Inflammatory macrophage (primary cell): ENCODE data around the gene MRPL47.

ENCODE experiments used
- DNase-seq, 2 donors: peaks; one replicate each; pipeline ENCODE4 v3.0.0-alpha.2; 2020 to 2022

The MRPL47 gene

DNA sequence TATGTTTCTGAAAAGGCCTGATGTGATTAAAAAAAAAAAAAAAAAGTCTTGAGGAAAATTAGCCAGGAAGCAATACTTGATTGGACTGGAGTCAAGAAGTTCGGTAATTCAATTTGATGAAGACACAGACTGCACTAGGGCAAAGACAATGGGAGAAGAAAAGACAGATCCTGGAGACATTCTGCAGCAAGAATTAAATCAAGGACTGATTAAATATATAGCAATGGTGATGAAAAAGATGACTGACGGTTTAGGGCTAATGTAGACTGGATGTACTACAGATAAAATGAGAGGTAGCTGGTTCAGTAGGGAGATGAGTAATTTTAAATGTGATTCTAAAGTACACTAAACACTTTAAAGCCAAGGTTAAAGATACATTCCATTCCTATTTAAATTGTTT is 13.8 kb downstream of the MRPL47 start:
- DNase-seq = no peak

GRCh38 chr3:179589143-179589542 is 15.3 kb downstream of the MRPL47 start:
- no peak for DNase-seq

DNA sequence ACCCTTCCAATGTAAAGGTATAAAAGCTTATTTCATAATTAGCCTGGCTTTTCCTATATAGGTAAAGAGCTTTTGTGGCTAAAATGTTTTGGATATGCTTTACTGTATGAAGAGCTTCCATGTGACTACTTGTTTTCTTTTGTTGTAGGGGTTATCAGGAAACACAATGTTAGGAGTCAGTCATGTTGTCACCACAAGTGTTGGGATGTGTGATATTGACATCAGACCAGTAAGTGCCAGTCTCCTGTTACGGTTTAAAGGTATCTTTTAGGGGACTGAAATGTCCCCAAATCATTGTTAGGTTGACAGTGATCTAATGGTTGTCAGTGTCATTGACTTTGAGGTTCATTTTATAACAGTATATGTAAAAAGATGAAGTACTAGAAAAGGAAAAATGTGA is 23.4 kb downstream of the MRPL47 start:
- DNase-seq = no peak

GRCh38 chr3:179565496-179565895 is 38.9 kb downstream of the MRPL47 start:
- no peak for DNase-seq

GRCh38 chr3:179563271-179563783 is 41.1 kb downstream of the MRPL47 start:
- peak; percentile 74 to 83 for DNase-seq

GRCh38 chr3:179562591-179563270 is 41.7 kb downstream of the MRPL47 start, which contains the start of gene ACTL6A:
TSS of gene ACTL6A (plus strand) at chr3:179562926. CDS start at chr3:179563093, 167 bp downstream.
- peak; percentile 99 to 100 for DNase-seq

GRCh38 chr3:179560791-179561190 is 43.6 kb downstream of the MRPL47 start:
- DNase-seq = no peak

DNA sequence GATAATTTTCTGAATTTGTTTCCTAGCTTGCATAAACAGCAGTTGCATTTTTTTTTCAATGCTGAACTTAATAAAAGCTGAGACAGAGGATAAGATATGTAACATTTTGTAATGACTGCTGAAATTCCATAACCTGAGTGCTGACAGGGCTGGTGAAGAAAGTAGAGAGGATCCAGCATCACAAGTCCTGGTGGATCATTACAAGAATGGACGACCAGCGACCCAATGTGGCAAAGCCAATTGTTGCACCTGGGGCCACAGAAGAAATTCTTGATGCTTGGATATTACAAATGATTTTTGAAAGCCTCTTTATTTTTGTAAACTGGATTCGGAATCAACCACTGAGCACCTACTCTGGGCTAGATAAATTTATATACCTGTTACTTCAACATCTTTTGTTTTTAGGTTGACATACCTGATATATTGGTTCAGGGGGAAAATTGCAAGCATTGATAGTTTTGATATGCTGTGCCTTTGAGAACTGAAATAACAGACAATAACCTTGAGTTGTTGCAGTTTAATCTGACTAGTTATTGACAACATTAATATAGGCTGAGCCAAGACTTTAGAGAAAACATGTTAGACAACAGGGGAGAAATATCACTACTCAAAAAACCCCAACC is 45.6 kb downstream of the MRPL47 start:
- peak; percentile 77 to 81 for DNase-seq

DNA sequence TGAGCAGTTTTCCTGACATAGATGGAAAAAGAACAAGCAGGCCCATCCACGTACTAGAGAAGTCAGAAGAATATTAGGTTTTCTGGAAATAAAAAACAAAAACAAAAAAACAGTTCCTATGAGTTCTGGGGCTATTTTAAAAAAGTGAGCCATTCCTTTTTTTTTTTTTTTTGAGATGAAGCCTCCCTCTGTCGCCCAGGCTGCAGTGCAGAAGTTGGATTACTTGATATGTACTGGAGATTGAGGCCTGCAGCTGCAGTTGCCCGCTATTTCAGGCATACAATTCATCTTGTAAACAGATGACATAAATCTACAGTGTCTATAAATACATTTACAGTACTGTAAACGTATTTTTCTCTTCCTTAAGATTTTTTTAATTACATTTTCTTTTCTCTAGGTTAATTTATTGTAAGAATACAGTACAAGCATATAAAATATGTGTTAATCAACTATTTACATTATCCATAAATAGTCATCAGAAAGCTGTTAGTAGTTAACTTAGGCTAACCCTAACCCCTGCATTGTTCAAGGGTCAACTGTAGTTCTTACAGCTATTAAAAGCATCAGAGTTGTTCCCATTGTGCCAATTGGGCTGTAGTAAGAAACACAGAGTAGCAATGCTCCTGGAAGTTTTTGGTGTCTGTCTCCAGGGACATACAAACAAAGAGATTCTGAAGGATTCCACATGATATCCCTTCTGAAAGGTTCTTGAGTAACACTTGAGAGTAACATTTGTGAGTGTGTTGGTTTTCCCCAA is 52.9 kb downstream of the MRPL47 start:
- no peak for DNase-seq

GRCh38 chr3:179546814-179547241 is 57.6 kb downstream of the MRPL47 start:
- no peak for DNase-seq

DNA sequence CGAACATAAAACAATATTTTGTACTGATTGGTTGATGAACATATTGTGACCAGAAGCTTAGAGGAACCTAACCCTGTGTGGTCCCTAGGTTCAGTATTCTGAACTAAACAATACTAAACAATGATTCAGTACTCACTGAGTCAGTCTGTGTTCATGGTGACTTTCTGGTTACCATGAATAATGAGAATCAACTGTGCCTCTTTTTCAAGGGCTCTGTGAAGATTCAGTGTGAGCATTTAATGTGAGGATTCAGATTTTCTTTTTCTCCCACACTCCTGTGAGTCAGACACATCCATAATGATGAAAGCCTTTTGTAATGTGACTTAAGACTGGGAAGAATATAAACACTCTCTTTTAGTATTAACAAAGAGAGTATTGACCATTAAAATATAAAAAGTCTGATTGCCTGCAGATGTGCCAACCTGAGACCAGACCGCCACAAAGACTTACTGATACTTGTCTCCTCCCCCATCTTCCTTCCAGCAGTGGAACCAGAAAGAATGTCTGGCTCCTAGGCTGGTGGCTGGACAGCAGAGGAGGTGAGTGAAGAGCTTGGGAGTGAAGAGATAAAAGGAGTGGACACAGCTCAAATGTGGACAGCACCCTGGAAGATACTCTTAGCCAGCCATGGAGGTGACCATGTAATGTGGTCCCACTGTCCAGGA is 59.3 kb downstream of the MRPL47 start:
- DNase-seq = peak; percentile 8 to 28

DNA sequence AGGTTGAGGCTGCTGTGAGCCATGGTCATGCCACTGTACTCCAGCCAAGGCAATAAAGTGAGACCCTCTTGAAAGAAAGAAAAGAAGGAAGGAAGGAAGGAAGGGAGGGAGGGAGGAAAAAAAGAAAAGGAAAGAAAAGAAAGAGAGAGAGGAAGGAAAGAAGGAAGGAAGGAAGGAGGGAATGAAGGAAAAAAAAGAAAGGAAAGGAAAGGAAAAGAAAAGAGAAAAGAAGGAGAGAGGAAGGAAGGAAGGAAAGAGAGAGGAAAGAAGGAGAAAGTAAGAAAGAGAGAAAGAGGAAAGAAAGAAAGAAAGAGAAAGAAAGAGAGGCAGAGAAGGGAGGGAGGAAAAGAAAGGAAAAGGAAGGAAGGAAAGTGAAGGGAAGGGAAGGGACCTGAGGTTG is 62.1 kb downstream of the MRPL47 start:
- no peak for DNase-seq

GRCh38 chr3:179541596-179541995 is 62.8 kb downstream of the MRPL47 start:
- no peak for DNase-seq

- DNase-seq = no peak
These were observed 63.3 kb downstream of the MRPL47 start for GRCh38 chr3:179541094-179541493.
